Activated T-helper 9 cell treated with anti-CD3 and anti-CD28 coated beads, Interleukin-2, amount 50 U/mL, for 16 hours (primary cell): ENCODE data around the gene WDR43.
"Not testable (repeated sequence)": the region's sequence is repeated elsewhere in the genome, so short reads cannot be mapped to it uniquely, and the experiment has no call there.

Source experiments
- DNase-seq: peaks from one replicate; pipeline ENCODE4 v3.0.0-alpha.2; 2020; ENCODE audit warnings: low read depth

Gene WDR43

DNA sequence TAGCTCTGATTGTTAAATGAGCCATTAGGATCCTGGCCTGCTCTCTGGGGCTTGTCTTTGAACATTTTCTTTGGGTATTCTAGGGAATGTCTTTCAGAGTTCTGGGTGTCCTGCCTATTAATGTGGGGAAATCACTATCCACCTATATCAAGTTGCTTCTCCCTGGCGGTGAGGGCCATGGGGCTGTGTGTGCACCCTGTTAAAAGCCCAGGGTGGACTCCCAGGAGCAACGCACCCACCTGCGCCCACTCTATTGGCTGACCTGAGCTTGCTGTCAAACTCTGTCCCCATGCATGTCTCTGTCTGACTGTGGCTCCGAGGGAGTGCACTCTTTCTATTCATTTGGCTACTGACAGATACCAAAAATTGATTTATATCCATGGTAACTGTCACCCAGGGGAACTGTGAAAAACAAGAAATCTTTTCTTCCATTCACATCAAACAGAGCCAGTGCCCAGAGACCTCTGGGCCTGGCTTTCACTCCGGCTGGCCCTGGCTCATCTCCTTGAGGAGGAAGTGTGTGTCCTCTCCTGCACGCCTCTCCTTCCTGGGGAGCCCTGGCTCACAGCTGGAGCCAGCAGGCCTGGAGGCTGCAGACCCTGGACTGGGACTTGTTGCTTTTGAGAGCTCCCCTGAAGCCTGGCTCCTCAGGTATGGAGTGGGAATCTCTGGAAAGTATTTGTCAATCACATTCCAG, 76.1 kb downstream of the WDR43 start:
- DNase-seq = no peak

DNA sequence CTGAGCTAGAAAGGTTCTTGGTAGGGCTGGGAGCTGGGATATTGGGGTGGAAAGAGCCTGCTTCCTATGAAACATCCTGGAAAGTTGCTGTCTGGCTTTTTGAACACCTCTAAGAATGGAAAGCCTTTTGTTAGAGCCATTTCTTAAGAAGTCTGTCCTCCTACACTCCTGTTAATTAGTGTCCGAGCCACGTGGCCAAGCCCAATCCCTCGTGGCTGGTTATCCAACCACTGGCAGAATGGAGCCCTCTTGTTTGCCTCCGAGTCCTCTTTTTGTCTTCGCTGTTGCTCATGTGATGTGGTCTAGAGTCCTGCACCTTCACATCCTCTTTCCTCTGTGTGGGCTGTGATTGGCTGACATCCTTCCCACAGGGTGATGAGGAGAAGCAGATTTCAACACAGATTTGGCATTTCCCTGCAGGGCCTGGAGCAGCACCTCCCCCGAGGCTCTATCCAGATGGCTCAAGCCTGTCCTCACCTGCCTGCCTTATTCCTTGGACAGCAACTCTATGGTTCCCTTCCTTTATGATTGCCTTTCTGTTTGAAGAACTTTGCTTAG, 78.4 kb downstream of the WDR43 start:
- DNase-seq = no peak

DNA sequence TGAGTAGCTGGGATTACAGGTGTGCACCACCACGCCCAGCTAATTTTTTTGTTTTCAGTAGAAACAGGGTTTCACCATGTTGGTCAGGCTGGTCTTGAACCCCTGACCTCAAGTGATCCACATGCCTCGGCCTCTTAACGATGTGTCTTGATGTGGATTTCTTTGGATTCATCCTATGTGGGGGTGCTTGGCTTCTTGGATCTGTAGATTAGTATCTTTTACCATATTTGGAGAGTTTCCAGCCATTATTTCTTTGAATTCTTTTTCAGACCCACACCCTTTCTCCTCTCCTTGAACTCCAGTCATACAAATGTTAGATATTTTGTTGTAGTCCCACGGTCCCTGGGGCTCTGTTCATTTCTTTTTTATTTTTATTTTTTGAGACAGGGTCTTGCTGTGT, 79.8 kb downstream of the WDR43 start:
- DNase-seq = no peak

DNA sequence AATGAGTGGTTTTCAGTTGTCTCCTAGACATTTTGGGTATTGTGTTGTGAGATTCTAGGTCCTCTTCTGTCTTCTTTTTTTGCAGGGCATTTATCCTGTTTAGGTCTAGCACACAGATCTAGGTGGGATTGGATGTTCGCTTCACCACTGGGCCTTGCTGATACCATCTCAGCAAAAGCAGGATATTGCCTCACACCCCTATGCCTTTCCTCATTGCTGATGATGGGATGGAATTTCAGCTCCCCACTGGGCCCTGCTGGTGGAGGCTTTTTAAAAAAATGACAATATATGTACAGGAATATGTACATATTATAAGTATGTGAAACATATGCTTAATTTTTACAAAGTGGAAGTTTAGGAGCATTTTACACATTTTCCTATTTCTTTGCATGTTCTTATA, 81.2 kb downstream of the WDR43 start:
- no peak for DNase-seq

DNA sequence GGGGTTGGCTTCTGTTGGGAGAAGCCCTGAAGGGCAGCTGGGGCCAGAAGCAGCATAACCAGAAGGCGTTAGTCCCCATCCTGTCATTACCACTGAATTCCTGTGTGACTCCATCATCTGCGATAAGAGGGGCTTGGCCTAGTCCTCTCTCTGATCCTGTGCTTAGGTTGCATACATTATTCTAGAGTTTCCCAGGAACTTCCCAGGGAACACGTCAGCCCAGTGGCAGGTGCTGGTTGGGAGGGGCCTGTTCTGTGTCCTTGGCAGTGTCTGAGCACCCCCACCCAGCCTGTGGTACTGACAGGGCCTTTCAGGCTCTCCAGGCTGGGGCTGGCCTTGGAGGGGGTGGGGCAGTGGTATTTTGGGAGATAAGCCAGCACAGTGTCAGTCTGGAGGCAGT, 82.1 kb downstream of the WDR43 start:
- DNase-seq = no peak

DNA sequence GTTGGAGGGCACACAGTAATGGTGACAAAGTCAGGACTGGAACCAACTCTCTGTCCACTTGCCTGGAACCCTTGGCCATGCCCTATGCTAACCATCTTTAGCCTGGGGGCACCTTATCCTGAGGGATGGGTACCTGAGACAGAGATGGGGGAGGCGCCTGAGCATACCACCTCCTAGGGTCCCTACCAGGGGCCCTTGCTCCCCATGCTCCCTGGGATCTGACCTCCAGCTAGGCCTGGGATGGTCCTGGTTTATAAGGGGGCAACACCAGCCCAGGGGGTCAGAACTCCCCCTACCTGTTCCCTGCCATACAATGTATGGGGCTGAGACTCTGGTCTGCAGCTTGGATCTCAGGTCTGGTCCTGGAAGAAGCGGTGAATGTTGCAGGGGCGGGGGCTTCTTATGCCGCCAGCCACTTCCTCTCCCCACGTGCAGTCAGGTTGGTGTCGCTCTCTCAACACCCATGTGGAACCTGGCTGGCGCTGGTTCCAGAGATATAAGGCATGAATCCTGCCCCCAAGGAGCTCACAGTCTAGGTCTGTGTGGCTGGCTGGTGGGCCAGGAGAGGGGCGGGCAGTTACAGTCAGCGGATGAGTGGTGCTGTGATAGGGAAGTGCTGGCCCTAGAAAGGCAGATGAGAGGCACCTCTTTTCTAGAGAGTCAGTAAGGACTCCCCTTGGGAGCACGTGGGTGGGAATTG, 82.9 kb downstream of the WDR43 start:
- DNase-seq = no peak

DNA sequence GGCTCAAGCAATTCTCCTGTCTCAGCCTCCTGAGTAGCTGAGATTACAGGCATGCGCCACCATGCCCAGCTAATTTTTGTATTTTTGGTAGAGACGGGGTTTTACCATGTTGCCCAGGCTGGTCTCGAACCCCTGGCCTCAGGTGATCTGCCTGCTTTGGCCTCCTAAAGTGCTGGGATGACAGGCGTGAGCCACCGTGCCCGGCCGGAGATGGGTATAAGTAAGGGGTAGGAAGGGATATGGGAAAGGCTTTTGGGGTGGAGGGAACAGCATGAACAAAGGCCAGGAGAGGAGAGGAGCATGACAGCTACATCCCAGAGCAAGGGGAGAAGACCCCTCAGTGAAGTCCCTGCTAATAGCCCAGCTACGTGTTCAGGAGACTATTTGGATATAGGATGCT, 83.5 kb downstream of the WDR43 start:
- DNase-seq = not testable (repeated sequence)

DNA sequence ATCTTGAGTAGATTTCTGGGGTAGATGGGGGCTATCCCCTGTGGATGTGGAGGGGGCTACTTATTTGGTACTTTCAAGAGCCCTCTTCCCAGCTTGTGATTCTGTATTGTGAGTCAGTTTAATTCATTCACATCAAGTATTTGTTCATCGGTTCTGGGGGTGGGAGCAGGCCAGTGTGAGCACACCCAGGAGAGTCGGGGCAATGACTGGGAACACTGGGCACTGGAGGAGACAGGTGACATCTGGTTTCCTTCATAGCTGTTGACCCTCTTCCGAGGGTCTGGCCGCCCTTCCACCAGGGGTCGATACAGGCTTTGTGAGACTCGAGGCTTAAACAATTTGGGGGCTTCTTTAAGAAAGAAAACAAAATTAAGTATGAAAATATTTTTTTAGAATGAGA, 84.1 kb downstream of the WDR43 start:
- DNase-seq = no peak

DNA sequence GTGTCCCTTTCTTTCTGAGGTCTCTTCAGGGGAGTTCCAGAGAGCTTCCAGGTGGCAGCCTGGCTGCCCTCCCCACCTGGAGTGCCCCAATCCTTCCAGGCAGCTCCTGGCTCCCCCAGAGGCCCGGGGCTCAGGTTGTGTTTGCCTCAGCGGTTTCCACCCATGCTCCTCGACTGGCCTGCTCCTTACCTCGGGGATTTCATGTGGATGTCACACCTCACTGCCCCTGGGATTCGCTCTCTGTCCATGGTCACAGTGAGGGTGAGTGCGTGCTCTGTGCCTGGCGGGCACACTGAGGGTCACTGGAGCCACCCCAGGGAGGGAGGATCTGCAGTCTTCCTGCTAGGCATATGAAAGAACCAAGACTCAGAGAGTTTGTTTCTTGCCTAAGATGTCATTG, 84.6 kb downstream of the WDR43 start:
- no peak for DNase-seq

DNA sequence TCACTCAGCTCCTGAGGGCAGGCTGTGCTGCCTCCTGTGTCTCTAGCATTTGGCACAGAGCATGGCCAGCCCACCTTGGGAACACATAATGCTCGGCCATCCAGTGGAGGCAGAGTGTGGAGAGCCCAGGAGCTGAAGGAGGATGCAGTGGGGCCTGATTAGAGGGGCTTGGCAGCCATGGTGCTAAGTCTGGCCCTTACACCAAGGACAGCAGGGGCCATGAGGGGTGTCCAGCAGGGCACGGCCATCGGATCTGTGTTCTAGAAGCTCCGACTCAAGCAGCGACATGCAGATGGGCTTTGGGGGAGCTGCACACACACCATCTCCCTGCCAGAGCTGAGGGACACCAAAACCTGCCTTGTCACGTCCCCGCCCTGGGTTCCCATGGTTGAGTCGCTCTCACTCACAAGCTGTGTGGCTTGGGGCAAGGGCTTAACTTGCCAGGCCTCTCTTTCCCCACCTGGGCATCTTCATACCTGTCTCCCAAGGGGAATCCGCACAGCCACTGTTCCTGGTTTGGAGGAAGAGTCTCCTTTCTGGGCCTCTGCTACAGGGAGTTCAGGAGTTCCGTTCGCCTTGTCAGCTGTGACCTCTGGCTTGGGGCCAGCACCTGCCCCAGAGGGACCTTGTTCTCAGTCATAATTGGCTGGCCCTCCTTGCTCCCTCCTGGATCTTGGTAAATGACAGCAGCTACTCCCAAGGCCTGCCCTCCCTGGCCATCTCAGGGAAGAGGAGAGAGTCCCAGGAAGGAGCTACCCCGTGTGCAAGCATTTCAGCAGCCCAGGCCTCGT, 85.3 kb downstream of the WDR43 start:
- DNase-seq = no peak

DNA sequence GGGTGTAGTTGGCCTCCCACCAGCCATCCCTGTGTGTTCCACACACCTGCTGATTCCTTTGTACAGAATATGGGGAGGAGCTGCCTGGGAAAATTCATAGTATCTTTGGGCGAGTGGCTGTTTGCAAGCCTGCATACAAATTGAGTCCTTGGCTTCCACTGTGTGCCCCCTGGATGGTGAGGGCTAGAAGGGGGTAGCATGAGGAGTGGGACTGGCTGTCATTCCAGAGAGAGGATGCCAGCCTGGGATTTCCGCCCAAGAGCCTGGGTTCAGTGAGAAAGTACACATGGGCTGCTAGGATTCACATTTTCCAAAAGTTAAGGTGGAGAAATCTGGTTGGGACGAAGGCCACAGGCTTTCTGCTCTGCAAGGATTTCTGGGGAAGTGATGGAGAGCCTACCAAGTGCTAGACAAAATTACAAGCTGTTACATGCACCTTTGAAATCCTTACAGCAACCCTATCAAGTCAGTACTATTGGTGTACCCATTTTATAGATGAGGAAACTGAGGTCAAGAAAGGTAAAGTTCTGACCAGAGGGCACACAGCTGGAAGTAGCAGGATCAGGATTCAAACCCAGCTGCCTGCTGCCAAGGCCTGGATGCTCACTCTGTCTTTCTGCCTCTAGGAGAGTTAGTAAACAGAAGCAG, 86.0 kb downstream of the WDR43 start:
- no peak for DNase-seq

DNA sequence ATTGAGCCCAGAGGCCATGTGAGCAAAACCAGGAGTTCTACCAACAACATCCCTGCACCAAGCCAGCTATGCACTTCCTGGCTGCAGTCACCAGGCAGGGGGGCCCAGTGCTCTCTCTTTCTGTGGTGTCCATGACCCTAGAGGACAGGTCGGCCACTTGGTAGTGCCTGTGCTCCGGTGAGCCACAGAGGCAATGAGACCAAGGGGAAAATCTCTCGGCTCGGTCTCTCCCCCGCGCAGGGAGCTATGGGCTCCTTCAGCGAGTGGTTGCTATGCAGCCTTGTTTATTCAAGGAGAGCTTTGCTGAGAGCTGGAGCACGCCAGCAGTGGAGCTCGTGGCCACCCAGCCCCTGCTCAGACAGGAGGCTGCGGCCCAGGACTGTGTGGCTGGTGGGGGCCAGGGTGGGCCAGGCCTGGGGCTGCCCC, 86.6 kb downstream of the WDR43 start, which contains the start of gene TOGARAM2:
TOGARAM2 (plus strand) TSS at position 283 of the 426 bp plus-strand sequence. CDS start 13,537 bp downstream, outside the sequence.
- DNase-seq = no peak

DNA sequence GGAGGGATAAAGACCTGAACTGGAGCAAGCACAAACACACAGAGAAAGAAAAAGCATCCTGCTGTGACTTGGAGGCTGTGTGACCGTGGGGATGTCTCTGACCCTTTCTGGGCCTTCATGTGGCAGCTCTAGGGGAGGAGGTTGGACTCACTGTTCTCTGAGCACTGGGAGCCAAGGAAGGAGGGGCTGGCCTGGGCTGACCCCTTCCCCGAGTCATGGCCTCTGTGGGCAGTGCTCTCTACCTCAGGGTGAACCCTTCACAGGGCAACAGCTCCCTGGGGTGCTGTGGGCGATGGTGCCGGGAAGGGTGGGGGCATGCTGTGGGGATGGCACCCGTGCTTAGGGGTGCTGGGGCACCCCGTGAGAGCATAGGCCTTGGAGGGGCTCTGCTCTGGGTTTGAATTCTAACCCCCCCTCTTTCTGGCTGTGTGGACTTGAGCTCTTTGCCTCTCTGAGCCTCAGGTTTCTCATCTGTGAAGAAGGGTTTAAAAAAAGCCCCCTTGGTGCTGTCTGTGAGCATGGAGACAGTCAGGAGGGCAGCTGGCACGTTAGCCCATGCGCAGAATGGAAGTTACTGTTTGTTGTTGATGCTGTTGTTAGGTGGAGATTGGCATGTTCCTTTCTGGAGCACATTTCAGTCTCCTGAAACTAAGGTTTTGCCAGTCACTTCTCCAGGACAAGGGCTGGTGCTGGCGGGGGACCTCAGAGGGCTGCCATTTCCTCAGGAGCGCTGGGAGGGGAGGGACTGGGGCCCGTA, 87.3 kb downstream of the WDR43 start:
- DNase-seq = no peak

DNA sequence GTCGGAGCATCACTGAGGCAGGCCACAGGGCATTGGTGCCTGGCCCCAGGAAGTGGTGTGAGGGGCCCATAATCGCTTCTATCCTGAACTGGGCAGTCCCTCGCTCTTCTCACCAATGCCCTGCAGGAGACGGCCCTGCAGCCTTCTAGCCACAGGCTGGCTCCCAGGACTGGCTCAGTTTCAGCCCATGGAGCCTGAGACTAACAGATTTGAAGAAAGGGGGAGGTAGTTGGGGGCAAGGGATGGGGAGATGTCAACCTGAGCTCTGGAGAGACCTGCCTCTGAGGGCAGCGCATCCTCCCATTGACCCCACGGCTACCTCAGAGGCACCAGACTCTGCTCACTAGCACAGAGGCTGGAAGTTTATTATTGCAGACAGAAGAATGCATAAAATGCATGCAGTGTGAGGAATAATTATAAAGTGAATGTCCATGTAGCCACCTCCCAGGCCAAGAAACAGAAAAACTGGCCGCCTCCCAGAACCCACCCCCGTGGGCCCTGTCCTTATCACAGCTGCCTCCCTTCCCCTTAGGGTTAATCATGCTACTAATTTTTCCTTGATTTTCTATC, 88.0 kb downstream of the WDR43 start:
- no peak for DNase-seq

DNA sequence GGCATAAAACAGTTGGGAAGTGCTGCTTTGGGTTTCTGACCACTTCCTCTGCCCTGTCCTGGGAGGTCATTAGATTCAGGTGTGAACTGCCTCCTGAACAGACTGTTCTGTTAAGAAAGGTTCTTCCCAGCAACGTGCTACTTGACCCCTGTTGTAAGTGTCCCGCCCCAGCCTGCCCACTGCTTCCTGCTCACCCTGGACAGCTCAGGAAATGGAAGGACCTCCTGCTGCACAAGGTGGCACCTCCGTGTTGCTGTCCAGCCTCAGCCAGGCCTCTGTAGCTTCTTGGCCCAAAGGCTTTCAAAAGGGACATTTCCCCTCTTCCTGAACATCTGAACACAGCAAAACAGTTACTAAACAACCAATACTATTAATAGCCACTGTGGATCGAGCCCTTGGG, 92.0 kb downstream of the WDR43 start:
- no peak for DNase-seq

DNA sequence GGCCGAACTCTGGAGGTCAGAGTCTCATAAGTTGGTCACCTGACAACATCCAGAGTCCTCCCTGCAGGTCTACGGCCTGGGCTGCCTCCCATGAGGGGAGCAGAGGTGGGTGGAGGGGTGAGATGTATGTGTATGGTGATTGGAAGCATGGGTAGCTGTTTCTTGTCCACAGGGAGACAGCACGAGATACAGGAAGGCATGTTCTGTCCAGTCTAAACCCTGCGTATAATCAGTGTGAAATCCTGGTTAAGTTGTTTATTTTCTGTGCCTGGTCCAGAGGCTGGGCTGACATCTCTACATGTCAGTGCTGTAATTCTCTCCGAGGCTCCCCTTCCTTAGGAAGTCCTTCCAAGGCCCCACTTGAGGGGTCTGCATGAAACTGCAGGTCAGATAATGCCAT, 95.5 kb downstream of the WDR43 start:
- no peak for DNase-seq

DNA sequence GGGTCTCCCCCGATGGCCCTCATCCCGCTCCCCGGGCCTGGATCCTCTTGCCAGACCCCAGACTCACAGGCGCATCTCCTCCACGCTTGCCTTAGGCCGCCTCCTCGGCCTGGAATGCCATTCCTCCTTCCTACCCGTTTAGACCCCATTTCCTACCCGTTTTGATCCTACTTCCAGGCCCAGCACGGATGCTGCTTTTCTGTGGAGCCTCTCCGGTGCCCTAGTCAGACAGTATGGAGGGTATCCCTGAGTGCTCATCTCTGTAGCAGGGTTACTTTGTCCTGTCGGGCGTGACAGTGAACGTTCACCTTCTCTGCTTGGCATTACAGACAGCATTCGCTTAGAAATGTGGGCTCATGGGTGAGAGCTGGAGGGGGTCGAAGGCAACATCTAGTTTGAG, 96.0 kb downstream of the WDR43 start:
- DNase-seq = no peak

DNA sequence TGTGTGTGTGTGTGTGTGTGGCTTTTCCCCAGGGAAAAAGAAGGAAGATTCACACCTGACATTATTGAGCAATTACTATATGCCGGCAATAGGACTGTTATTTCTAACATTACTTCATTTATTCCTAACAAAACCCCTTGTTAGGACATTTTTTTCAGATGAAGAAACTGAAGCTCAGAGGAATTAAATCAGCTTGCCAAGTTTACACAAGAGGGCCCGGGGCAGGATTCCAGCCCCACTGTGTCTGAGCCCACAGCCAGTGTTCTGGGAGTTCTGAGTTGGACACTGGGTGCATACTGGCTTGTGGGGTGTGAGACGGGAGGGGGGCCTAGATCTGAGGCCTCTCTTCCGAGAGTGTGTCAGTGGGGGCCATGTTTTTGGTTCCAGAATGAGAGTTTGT, 96.6 kb downstream of the WDR43 start:
- no peak for DNase-seq

DNA sequence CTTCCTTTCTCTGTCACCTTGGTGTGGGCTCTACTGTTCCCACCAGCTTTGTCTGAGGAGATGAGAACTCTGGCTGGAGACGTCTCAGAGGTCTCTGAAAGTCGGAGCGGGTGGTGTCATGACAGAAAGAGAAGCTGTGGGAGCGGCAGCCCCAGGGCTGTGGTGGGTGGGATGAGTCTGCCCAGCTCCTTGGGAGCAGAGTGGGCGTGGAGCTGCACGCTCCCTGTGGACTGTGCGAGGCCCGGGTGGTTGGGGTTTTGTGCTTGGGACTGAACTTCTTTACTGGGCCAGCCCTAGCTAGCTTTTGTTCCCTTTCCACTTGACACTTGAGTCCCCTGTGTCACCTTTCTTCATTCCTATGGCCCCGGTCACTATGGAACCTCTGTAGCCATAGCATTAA, 97.0 kb downstream of the WDR43 start:
- no peak for DNase-seq

DNA sequence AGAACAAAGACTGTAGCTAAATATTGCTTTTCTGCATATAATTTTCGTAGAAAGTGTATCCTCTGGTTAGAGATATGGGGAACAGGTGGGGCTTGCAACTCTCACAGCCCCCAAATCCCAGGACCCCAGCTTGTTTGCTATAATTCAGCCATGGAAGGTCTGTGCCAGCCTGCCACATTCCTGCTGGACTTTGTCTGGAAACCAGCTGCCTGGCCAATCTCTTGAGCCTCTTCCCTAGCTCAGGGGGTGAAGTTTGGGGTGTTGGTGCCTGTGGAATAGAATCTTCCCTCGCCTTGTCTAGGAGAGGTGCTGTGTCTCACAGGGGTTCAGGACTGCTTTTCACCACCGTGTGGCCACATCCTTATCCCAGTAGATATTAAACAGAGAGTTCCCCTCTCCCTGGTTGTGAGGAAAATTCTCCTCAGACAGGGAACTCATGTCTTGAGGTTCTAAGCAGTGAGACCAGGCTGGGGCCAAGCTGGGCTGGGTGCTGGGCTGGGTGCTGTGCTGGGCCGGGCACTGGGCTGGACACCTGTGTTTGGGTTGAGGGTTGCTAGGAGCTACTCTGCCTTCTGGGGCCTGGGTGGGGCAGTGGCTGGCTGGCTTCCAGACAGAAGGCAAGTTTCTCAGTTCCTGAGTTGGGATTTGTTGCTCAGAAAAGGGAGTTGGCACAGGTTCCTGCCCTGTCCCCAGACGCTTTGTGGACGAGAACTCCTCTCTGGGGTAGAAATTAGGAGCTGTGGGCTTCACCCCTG, 98.9 kb downstream of the WDR43 start:
- no peak for DNase-seq
